ENCODE results near the gene NKIRAS1. TPM values are rescaled to one million over a fixed set of nuclear protein-coding genes. Genes with fewer than 3 reads are reported as not detected.

Gene NKIRAS1
- total and polyA plus RNA-seq, 2 donors (not counting 1 experiment from before 2014, with no cell fraction given) = 1.6 to 4.7 TPM

DNA sequence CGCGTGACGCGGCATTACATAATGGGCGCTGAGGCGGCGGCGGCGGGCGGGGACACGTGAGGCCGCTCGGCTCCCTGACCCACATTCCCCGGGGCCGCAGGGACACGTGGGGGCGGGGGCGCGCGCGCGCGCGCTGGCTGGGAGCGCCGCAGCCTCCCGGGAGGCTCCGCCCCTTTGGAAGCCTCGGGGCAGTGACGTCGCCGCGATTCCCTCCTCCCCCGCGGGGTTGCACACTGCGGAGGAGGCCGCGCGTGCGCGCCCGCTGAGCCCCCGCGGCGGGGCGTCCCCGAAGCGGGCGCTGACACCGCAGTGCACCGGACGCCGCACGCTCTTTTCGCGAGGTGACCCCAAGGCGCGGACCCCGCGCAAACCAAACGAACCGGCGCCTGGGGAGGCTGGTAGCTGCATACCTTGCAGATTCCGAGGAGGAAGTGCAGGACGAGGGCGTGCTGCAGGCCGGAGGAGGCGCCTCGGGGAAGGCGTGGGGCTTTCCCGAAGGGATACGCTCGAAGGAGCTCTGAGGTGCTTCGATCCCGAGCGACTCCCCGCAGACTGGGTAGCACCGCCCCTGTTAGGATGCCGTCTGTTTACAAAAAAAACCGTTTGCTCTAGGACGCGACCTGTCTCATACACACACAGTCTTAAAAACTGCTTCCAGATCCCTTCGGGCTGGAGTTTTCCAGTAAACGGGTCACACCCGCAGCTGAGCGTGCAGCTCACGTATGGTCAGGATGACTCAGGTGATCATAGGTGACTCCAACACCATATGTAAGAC, 29.3 kb upstream of the NKIRAS1 start:
- Histone ChIP-seq H3K27me3 (replicated peaks in 1 of 4; ENCODE audit: control extremely low read depth in 1 of 4, control insufficient read depth in 3 of 4, insufficient read depth in 4 of 4, low read length in 3 of 4) (no peaks in the 10 kb centered on the region), H3K9me3 (ENCODE audit: control extremely low read depth in 1 of 3, control insufficient read depth in 2 of 3, insufficient read depth in 1 of 3, low read length in 2 of 3) (no peaks in the 10 kb centered on the region), H2AFZ (ENCODE audit: insufficient read depth, low read depth, low read length, poor library complexity, severe bottlenecking) (peak overlapping the region; percentile 46), H3K4me1 (ENCODE audit: control insufficient read depth in 2 of 2, insufficient read depth in 2 of 2, low read length in 2 of 2) (peaks cover 29 to 33% of the 10 kb centered on the region in 2 donors), H3K79me2 (ENCODE audit: control insufficient read depth, insufficient read depth, low read length) (peaks cover 47% of the 10 kb centered on the region), H3K4me3 (ENCODE audit: control extremely low read depth in 1 of 5, extremely low read depth in 1 of 5, insufficient read depth in 1 of 5, low read depth in 2 of 5, low read length in 4 of 5) (peak overlapping the region; percentile 49 to 88 (median 84)), H4K20me1 (ENCODE audit: control insufficient read depth, insufficient read depth, low read length, poor library complexity, severe bottlenecking) (peaks cover 45% of the 10 kb centered on the region), H3K9ac (ENCODE audit: low read length) (peak overlapping the region; percentile 73), H3K36me3 (replicated peaks in 1 of 2; ENCODE audit: control extremely low read depth in 1 of 2, control insufficient read depth in 1 of 2, extremely low read depth in 1 of 2, insufficient read depth in 2 of 2, low read length in 1 of 2) (no peaks in the 10 kb centered on the region), H3K27ac (ENCODE audit: low read length in 2 of 2) (peak overlapping the region; percentile 83), H3K4me2 (replicated peaks; ENCODE audit: low read depth, low read length, poor library complexity, severe bottlenecking) (peak overlapping the region; percentile 97)
- ChIA-PET CTCF (interaction anchor here (0.9 to 1.8 kb wide), 2 partner anchors 29 to 31 kb away, joined by 3 to 6 read pairs; partner anchors contain the start of genes NKIRAS1 and RPL15), POLR2A (interaction anchor here (3.3 kb wide), 1 partner anchor 29 kb away, joined by 35 read pairs; the partner anchor contains the start of genes NKIRAS1 and RPL15)
- TF ChIP-seq CTCF (IDR thresholded peaks at IDR 0.05) = no peak
- no peak for TF ChIP-seq EZH2 (IDR thresholded peaks at IDR 0.05; ENCODE audit: borderline replicate concordance, insufficient read depth, low read depth, low read length, poor library complexity, severe bottlenecking)
- DNase-seq (peak; percentile 99), ATAC-seq (ENCODE audit: low read depth) (peak; percentile 77)
- H3K4me3 Mint-ChIP-seq = peak overlapping the region; percentile 93
- H3K27ac Mint-ChIP-seq = peak overlapping the region; percentile 92
- intact Hi-C loops (cut with micrococcal nuclease) = loop anchor here (1.0 to 5.0 kb wide), 6 partner anchors 29 to 1721 kb away; partner anchors contain the start of genes RPL15, UBE2E1 and UBE2E2
- peaks cover 48% of the 10 kb centered on the region for H3K4me1 Mint-ChIP-seq
- H3K27me3 Mint-ChIP-seq = no peaks in the 10 kb centered on the region
- under 1% methylated on average over 86 of the region's 87 CpGs for WGBS (ENCODE audit: insufficient coverage)
- no peaks in the 10 kb centered on the region for H3K9me3 Mint-ChIP-seq (ENCODE audit: insufficient read depth)

DNA sequence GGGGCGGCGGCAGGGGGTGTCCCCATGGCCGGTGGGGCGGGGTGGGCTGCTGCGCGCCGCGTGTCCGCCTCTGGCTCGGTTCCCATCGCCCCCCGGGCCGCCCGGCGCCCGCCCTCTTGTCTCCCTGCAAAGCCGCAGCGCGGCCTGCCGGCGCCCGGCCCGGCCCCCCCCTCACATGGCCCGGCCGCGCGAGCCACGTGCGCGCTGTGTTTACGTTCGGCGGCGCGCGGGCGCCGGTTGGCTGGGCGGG, 28.8 kb upstream of the NKIRAS1 start:
- Histone ChIP-seq H3K4me3 (ENCODE audit: control extremely low read depth in 1 of 5, extremely low read depth in 1 of 5, insufficient read depth in 1 of 5, low read depth in 2 of 5, low read length in 4 of 5) (peak overlapping the region in 4 of 5 experiments; percentile 11 to 88 (median 74)), H3K27me3 (replicated peaks in 1 of 4; ENCODE audit: control extremely low read depth in 1 of 4, control insufficient read depth in 3 of 4, insufficient read depth in 4 of 4, low read length in 3 of 4) (no peaks in the 10 kb centered on the region), H3K9me3 (ENCODE audit: control extremely low read depth in 1 of 3, control insufficient read depth in 2 of 3, insufficient read depth in 1 of 3, low read length in 2 of 3) (no peaks in the 10 kb centered on the region), H2AFZ (ENCODE audit: insufficient read depth, low read depth, low read length, poor library complexity, severe bottlenecking) (no peak overlapping the region), H3K79me2 (ENCODE audit: control insufficient read depth, insufficient read depth, low read length) (peaks cover 42% of the 10 kb centered on the region), H4K20me1 (ENCODE audit: control insufficient read depth, insufficient read depth, low read length, poor library complexity, severe bottlenecking) (peaks cover 40% of the 10 kb centered on the region), H3K4me1 (ENCODE audit: control insufficient read depth in 2 of 2, insufficient read depth in 2 of 2, low read length in 2 of 2) (peaks cover 27 to 30% of the 10 kb centered on the region in 2 donors), H3K27ac (ENCODE audit: low read length in 2 of 2) (peak overlapping the region; percentile 69 to 83), H3K36me3 (replicated peaks in 1 of 2; ENCODE audit: control extremely low read depth in 1 of 2, control insufficient read depth in 1 of 2, extremely low read depth in 1 of 2, insufficient read depth in 2 of 2, low read length in 1 of 2) (no peaks in the 10 kb centered on the region), H3K9ac (ENCODE audit: low read length) (peak overlapping the region; percentile 73), H3K4me2 (replicated peaks; ENCODE audit: low read depth, low read length, poor library complexity, severe bottlenecking) (peak overlapping the region; percentile 97)
- DNase-seq = no peak
- peaks cover 45% of the 10 kb centered on the region for H3K4me1 Mint-ChIP-seq
- H3K27me3 Mint-ChIP-seq = no peaks in the 10 kb centered on the region
- peak overlapping the region; percentile 67 for H3K4me3 Mint-ChIP-seq
- POLR2A ChIA-PET = interaction anchor here (3.3 kb wide), 1 partner anchor 28 kb away, joined by 35 read pairs; the partner anchor contains the start of genes NKIRAS1 and RPL15
- under 1% methylated on average over 39 of the region's 39 CpGs for WGBS (ENCODE audit: insufficient coverage)
- no peaks in the 10 kb centered on the region for H3K9me3 Mint-ChIP-seq (ENCODE audit: insufficient read depth)
- intact Hi-C loops (cut with micrococcal nuclease) = loop anchor here (1.0 to 5.0 kb wide), 5 partner anchors 28 to 1722 kb away; partner anchors contain the start of genes RPL15 and UBE2E1
- peak overlapping the region; percentile 89 for H3K27ac Mint-ChIP-seq
- CTCF ChIA-PET = no interaction called here
- no peak for ATAC-seq (ENCODE audit: low read depth)
- TF ChIP-seq CTCF (IDR thresholded peaks at IDR 0.05) (no peak), EZH2 (IDR thresholded peaks at IDR 0.05; ENCODE audit: borderline replicate concordance, insufficient read depth, low read depth, low read length, poor library complexity, severe bottlenecking) (no peak)

Data from B cell (primary cell).